ENCODE measurements around the gene ALDOA. TPM values are rescaled to one million over a fixed set of nuclear protein-coding genes. Genes with fewer than 3 reads are reported as not detected.

Gene ALDOA
- total RNA-seq, 4 donors from 2014 or later: 836 to 988 (median 910) TPM

DNA sequence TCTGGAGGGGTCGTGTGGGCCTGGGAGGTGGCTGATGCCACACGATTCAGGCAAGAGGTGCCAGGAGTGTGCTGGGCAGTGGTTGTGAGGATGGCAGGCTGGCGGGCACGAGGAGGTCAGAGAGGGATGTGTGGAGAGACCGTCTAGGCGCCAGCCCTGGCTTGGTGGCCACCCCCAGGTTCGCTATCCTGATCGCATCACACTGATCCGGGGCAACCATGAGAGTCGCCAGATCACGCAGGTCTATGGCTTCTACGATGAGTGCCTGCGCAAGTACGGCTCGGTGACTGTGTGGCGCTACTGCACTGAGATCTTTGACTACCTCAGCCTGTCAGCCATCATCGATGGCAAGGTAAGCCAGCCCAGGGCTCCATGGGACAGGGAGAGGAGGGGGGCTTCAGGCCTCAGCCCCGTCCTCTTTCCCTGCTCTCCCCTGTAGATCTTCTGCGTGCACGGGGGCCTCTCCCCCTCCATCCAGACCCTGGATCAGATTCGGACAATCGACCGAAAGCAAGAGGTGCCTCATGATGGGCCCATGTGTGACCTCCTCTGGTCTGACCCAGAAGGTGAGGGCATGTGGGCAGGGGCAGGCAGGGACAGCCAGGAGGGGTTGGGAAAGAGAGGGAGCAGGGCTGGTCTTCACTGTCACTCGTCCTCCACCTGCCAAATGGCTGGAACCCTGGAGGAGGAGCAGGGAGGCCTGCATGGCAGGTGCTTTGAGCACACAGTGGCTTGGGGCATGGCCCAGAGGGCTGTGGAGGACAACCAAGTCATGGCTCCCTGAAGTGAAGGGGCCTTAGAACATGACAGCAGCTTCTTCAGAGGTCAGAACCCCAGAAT, 17.9 kb downstream of the ALDOA start:
- H3K4me3 ChIP-seq (ENCODE audit: low read depth, poor library complexity, severe bottlenecking): no peak overlapping the region
- intact Hi-C loops (cut with DNase I; ENCODE audit: low total_unique reads): no loop called here
- WGBS, 2 donors: 91 to 92% methylated on average over 24 of the region's 24 CpGs
- DNase-seq (ENCODE audit: low spot score in 2 of 2): no peak
- TF ChIP-seq POLR2A (IDR thresholded peaks at IDR 0.05): no peak
- TF ChIP-seq, protein P1, sequence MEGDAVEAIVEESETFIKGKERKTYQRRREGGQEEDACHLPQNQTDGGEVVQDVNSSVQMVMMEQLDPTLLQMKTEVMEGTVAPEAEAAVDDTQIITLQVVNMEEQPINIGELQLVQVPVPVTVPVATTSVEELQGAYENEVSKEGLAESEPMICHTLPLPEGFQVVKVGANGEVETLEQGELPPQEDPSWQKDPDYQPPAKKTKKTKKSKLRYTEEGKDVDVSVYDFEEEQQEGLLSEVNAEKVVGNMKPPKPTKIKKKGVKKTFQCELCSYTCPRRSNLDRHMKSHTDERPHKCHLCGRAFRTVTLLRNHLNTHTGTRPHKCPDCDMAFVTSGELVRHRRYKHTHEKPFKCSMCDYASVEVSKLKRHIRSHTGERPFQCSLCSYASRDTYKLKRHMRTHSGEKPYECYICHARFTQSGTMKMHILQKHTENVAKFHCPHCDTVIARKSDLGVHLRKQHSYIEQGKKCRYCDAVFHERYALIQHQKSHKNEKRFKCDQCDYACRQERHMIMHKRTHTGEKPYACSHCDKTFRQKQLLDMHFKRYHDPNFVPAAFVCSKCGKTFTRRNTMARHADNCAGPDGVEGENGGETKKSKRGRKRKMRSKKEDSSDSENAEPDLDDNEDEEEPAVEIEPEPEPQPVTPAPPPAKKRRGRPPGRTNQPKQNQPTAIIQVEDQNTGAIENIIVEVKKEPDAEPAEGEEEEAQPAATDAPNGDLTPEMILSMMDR (IDR thresholded peaks at IDR 0.05): no peak

DNA sequence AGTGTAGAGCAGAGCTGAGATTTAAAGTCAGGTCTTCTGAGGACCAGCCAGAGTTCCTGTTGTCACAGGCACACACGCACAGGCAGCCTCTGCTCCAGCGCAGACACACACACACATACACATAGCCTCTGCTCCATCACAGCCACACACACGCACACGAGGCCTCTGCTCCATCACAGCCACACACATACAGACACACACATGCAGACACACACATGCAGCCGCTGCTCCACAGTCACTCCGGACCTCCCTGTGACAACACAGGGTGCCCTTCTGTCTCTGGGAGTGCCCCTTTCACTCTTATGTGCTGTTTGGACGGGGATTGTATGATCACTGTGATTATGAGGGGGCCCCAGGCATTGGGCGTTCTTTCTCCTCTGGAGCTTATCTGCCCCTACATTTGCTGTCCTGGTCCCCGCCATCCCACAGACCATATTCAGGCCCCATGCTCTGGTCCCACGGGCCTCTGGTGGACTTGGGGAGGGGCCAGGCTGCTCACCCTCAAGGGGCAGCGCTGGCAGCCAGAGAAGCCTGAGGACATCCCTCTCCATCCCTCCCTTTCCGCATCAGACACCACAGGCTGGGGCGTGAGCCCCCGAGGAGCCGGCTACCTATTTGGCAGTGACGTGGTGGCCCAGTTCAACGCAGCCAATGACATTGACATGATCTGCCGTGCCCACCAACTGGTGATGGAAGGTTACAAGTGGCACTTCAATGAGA, 18.7 kb downstream of the ALDOA start:
- intact Hi-C loops (cut with DNase I; ENCODE audit: low total_unique reads): no loop called here
- TF ChIP-seq POLR2A (IDR thresholded peaks at IDR 0.05): no peak
- TF ChIP-seq, protein P1 (IDR thresholded peaks at IDR 0.05): no peak
- H3K4me3 ChIP-seq (ENCODE audit: low read depth, poor library complexity, severe bottlenecking): no peak overlapping the region
- no peak for DNase-seq (ENCODE audit: low spot score in 2 of 2)
- WGBS, 2 donors: 81 to 84% methylated on average over 18 of the region's 18 CpGs

DNA sequence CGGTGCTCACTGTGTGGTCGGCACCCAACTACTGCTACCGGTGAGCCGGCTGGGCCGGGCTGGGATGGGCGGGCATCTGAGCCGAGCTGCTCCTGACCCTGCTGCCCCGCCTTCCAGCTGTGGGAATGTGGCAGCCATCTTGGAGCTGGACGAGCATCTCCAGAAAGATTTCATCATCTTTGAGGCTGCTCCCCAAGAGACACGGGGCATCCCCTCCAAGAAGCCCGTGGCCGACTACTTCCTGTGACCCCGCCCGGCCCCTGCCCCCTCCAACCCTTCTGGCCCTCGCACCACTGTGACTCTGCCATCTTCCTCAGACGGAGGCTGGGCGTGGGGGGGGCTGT, 19.2 kb downstream of the ALDOA start:
- no peak overlapping the region for H3K4me3 ChIP-seq (ENCODE audit: low read depth, poor library complexity, severe bottlenecking)
- WGBS, 2 donors: 35 to 54% methylated on average over 16 to 17 of the region's 17 CpGs
- TF ChIP-seq, protein P1 (IDR thresholded peaks at IDR 0.05): no peak
- TF ChIP-seq POLR2A (IDR thresholded peaks at IDR 0.05): no peak
- no peak for DNase-seq (ENCODE audit: low spot score in 2 of 2)
- intact Hi-C loops (cut with DNase I; ENCODE audit: low total_unique reads): no loop called here

DNA sequence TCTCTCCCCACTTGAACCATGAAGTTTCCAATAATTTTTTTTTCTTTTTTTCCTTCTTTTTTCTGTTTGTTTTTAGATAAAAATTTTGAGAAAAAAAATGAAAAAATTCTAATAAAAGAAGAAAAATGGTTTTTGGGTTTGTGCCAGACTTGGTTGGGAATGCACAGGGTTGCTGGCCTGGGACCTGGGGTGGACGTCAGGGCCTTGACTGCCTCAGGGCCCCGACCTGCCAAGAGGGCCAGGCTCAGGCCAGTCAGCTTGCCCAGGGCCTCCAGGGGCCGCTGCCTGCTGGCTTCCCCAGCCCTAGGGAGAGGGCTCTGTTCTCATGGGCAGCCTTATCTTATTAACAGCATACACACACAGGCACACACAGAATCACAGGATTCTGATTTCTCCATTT, 19.7 kb downstream of the ALDOA start:
- intact Hi-C loops (cut with DNase I; ENCODE audit: low total_unique reads): no loop called here
- H3K4me3 ChIP-seq (ENCODE audit: low read depth, poor library complexity, severe bottlenecking): no peak overlapping the region
- WGBS, 2 donors: 60 to 72% methylated on average over 3 of the region's 3 CpGs
- DNase-seq (ENCODE audit: low spot score in 2 of 2): no peak
- no peak for TF ChIP-seq POLR2A (IDR thresholded peaks at IDR 0.05)
- TF ChIP-seq, protein P1 (IDR thresholded peaks at IDR 0.05): no peak

DNA sequence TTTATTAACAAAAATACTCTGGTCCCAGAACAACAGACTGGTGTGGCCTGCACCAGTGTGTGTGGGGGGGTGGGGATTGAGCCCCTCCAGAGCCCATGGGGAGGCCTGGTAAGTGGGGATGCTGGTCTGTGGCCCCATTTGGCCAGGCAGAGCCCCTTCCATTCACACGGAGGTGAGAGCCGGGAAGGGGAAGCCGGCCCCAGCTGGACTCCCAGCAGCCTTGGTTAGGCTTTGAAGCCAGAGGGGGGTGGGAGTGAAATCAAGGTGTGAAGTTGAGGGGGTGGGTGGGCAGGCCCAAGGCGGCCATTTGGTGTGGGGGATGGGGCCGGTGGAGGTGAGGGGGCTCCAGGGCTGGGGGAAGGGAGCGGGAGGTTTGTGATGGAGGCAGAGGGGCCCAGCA, 20.3 kb downstream of the ALDOA start:
- TF ChIP-seq POLR2A (IDR thresholded peaks at IDR 0.05): no peak
- TF ChIP-seq, protein P1 (IDR thresholded peaks at IDR 0.05): no peak
- no peak overlapping the region for H3K4me3 ChIP-seq (ENCODE audit: low read depth, poor library complexity, severe bottlenecking)
- intact Hi-C loops (cut with DNase I; ENCODE audit: low total_unique reads): no loop called here
- 79 to 89% methylated on average over 6 of the region's 6 CpGs for WGBS, 2 donors
- DNase-seq (ENCODE audit: low spot score in 2 of 2): no peak
